HEK293 (cell line): Measurements from ENCODE around the gene REN.

Experiments
- CTCF ChIA-PET: fragments of 350-600 bp; formaldehyde crosslinking; extraction: SDS; loops from one replicate; lab custom pipeline; 2021; ENCODE audit warnings: antibody characterized with exemption; lab: Yijun Ruan, JAX
- POLR2A ChIA-PET: fragments of 300-600 bp; formaldehyde crosslinking; extraction: SDS; loops from one replicate; lab custom pipeline; 2020; ENCODE audit warnings: antibody characterized with exemption, inconsistent platforms; lab: Yijun Ruan, JAX
- H3K27ac ChIP-seq: fragments of 200-500 bp; sonication (Bioruptor generic); 2 replicates; pipeline ENCODE4 v1.5.1; 2014; ENCODE audit warnings: low read depth, low read length, control low read depth, inconsistent platforms; ENCODE audit errors: extremely low read depth
- H3K36me3 ChIP-seq, 2 experiments: fragments of 200-500 bp in 1 of 2; sonication (Bioruptor generic) in 1 of 2; 1 replicate in 1 of 2; 2 replicates in 1 of 2; pipeline ENCODE4 v1.5.1; 2014 to 2017; ENCODE audit warnings: inconsistent platforms in 2 of 2, low read length in 2 of 2; ENCODE audit not compliant: control insufficient read depth in 2 of 2, insufficient read depth in 1 of 2
- H3K4me1 ChIP-seq: fragments of 200-500 bp; sonication (Bioruptor generic); 2 replicates; pipeline ENCODE4 v1.5.1; 2014; ENCODE audit warnings: mild to moderate bottlenecking, low read length, inconsistent platforms; ENCODE audit not compliant: control insufficient read depth, insufficient read depth
- H3K4me3 ChIP-seq: 2 replicates; pipeline ENCODE4 v1.5.1; 2011; ENCODE audit warnings: low read depth, mild to moderate bottlenecking, control low read depth, low read length, moderate library complexity
- H3K9me3 ChIP-seq: fragments of 200-500 bp; sonication (Bioruptor generic); 2 replicates; pipeline ENCODE4 v1.5.1; 2014; ENCODE audit warnings: low read depth, low read length, inconsistent platforms; ENCODE audit not compliant: control insufficient read depth, insufficient read depth
- GLI2 ChIP-seq: fragments of 450-650 bp; formaldehyde crosslinking; IDR thresholded peaks from 2 replicates; pipeline ENCODE4; 2017; ENCODE audit warnings: missing biosample characterization, missing genetic modification characterization, low read depth, borderline replicate concordance
- GLIS1 ChIP-seq: fragments of 450-650 bp; formaldehyde crosslinking; IDR thresholded peaks from 2 replicates; pipeline ENCODE4 v1.5.1; 2016; ENCODE audit warnings: missing biosample characterization, missing genetic modification characterization
- HOXD13 ChIP-seq: sonication (generic); formaldehyde crosslinking; IDR thresholded peaks from 2 replicates; pipeline ENCODE4 v1.8.0; 2022; ENCODE audit warnings: missing genetic modification reagents, borderline replicate concordance
- SP2 ChIP-seq: fragments of 450-650 bp; formaldehyde crosslinking; IDR thresholded peaks from 2 replicates; pipeline ENCODE4 v1.5.1; 2016; ENCODE audit warnings: missing biosample characterization, missing genetic modification characterization
- YY2 ChIP-seq: fragments of 450-650 bp; formaldehyde crosslinking; IDR thresholded peaks from 2 replicates; pipeline ENCODE4 v1.5.1; 2016; ENCODE audit warnings: missing biosample characterization, missing genetic modification characterization
- ZBTB1 ChIP-seq: fragments of 450-650 bp; formaldehyde crosslinking; IDR thresholded peaks from 2 replicates; pipeline ENCODE4 v1.5.1; 2016; ENCODE audit warnings: missing biosample characterization, missing genetic modification characterization
- ZFP41 ChIP-seq: fragments of 450-650 bp; formaldehyde crosslinking; IDR thresholded peaks from 2 replicates; pipeline ENCODE4 v1.5.1; 2016; ENCODE audit warnings: missing biosample characterization, missing genetic modification characterization, borderline replicate concordance
- ZNF174 ChIP-seq: fragments of 450-650 bp; formaldehyde crosslinking; IDR thresholded peaks from 2 replicates; pipeline ENCODE4 v1.5.0; 2017; ENCODE audit warnings: missing biosample characterization, mild to moderate bottlenecking, missing genetic modification characterization
- ZNF214 ChIP-seq: fragments of 450-650 bp; formaldehyde crosslinking; IDR thresholded peaks from 2 replicates; pipeline ENCODE4 v1.5.1; 2017; ENCODE audit warnings: missing biosample characterization, mild to moderate bottlenecking, missing genetic modification characterization, borderline replicate concordance
- ZNF221 ChIP-seq: fragments of 450-650 bp; formaldehyde crosslinking; IDR thresholded peaks from 2 replicates; pipeline ENCODE4 v1.5.1; 2017; ENCODE audit warnings: missing biosample characterization, missing genetic modification characterization, borderline replicate concordance
- ZNF248 ChIP-seq: fragments of 450-650 bp; formaldehyde crosslinking; IDR thresholded peaks from 2 replicates; pipeline ENCODE4 v1.5.1; 2017; ENCODE audit warnings: missing biosample characterization, missing genetic modification characterization
- ZNF510 ChIP-seq: fragments of 450-650 bp; formaldehyde crosslinking; IDR thresholded peaks from 2 replicates; pipeline ENCODE4 v1.5.1; 2018; ENCODE audit warnings: mild to moderate bottlenecking, missing genetic modification characterization, missing biosample characterization; ENCODE audit not compliant: insufficient replicate concordance
- ZNF561 ChIP-seq: fragments of 450-650 bp; IDR thresholded peaks from 2 replicates; pipeline ENCODE4 v1.5.1; 2018; ENCODE audit warnings: missing biosample characterization, missing genetic modification characterization, borderline replicate concordance
- ZNF707 ChIP-seq: fragments of 450-650 bp; formaldehyde crosslinking; IDR thresholded peaks from 2 replicates; pipeline ENCODE4 v1.5.1; 2016; ENCODE audit warnings: missing biosample characterization, missing genetic modification characterization
- TF ChIP-seq, protein P1 (sequence below): fragments of 450-650 bp; formaldehyde crosslinking; IDR thresholded peaks from 2 replicates; pipeline ENCODE4 v1.5.1; 2016; ENCODE audit warnings: missing biosample characterization, missing genetic modification characterization, borderline replicate concordance
- TF ChIP-seq, protein P2 (sequence below): fragments of 450-650 bp; formaldehyde crosslinking; IDR thresholded peaks from 2 replicates; pipeline ENCODE4 v1.5.1; 2016; ENCODE audit warnings: missing biosample characterization, missing genetic modification characterization, borderline replicate concordance
- TF ChIP-seq, protein P3 (sequence below): fragments of 450-650 bp; formaldehyde crosslinking; IDR thresholded peaks from 2 replicates; pipeline ENCODE4 v1.5.1; 2016; ENCODE audit warnings: missing biosample characterization, missing genetic modification characterization
- TF ChIP-seq, protein P4 (sequence below): fragments of 450-650 bp; formaldehyde crosslinking; IDR thresholded peaks from 2 replicates; pipeline ENCODE4 v1.5.1; 2016; ENCODE audit warnings: missing biosample characterization, missing genetic modification characterization
- TF ChIP-seq, protein P5 (sequence below): fragments of 450-650 bp; formaldehyde crosslinking; IDR thresholded peaks from 2 replicates; pipeline ENCODE4 v1.5.1; 2016; ENCODE audit warnings: missing biosample characterization, missing genetic modification characterization, borderline replicate concordance
- TF ChIP-seq, protein P6 (sequence below): fragments of 450-650 bp; formaldehyde crosslinking; IDR thresholded peaks from 2 replicates; pipeline ENCODE4 v1.5.1; 2016; ENCODE audit warnings: missing biosample characterization, missing genetic modification characterization

Gene REN

DNA sequence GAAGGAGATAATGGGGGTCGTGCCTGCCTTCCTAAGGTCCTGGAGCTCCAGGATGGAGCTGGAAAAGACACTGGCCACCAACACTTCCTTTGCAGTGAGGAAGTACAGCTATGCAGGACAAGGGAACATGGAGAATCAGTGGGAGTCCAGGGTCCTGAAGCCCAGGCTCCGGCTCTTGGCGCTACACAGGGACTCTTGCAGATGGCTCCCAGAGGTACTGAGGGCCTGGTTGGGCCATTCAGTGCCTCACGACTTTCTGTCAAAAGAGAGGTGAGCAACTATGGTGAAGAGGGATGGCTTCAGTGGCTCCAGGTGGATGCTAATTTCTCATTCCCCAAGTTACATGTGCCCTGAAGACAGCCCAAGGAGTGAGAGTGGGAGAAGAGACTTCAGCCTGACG is 12.5 kb downstream of the REN start:
- ChIA-PET CTCF (interaction anchor here (1.0 to 2.1 kb wide), 3 partner anchors 10 to 51 kb away, joined by 3 to 9 read pairs (median 3); no protein-coding TSS in a partner anchor), POLR2A (no interaction called here)
- Histone ChIP-seq H3K27ac (no peak overlapping the region), H3K4me1 (peaks cover 3% of the 10 kb centered on the region), H3K9me3 (no peaks in the 10 kb centered on the region), H3K4me3 (no peak overlapping the region), H3K36me3 (no peaks in the 10 kb centered on the region)
- TF ChIP-seq, protein P1, sequence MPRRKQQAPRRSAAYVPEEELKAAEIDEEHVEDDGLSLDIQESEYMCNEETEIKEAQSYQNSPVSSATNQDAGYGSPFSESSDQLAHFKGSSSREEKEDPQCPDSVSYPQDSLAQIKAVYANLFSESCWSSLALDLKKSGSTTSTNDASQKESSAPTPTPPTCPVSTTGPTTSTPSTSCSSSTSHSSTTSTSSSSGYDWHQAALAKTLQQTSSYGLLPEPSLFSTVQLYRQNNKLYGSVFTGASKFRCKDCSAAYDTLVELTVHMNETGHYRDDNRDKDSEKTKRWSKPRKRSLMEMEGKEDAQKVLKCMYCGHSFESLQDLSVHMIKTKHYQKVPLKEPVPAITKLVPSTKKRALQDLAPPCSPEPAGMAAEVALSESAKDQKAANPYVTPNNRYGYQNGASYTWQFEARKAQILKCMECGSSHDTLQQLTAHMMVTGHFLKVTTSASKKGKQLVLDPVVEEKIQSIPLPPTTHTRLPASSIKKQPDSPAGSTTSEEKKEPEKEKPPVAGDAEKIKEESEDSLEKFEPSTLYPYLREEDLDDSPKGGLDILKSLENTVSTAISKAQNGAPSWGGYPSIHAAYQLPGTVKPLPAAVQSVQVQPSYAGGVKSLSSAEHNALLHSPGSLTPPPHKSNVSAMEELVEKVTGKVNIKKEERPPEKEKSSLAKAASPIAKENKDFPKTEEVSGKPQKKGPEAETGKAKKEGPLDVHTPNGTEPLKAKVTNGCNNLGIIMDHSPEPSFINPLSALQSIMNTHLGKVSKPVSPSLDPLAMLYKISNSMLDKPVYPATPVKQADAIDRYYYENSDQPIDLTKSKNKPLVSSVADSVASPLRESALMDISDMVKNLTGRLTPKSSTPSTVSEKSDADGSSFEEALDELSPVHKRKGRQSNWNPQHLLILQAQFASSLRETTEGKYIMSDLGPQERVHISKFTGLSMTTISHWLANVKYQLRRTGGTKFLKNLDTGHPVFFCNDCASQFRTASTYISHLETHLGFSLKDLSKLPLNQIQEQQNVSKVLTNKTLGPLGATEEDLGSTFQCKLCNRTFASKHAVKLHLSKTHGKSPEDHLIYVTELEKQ (tag by site-specific recombination), result no peak
- TF ChIP-seq ZNF510 (tag by site-specific recombination), result no peak
- TF ChIP-seq SP2, result no peak
- TF ChIP-seq, protein P2, sequence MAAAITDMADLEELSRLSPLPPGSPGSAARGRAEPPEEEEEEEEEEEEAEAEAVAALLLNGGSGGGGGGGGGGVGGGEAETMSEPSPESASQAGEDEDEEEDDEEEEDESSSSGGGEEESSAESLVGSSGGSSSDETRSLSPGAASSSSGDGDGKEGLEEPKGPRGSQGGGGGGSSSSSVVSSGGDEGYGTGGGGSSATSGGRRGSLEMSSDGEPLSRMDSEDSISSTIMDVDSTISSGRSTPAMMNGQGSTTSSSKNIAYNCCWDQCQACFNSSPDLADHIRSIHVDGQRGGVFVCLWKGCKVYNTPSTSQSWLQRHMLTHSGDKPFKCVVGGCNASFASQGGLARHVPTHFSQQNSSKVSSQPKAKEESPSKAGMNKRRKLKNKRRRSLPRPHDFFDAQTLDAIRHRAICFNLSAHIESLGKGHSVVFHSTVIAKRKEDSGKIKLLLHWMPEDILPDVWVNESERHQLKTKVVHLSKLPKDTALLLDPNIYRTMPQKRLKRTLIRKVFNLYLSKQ (tag by site-specific recombination), result no peak
- TF ChIP-seq ZNF214 (tag by site-specific recombination), result no peak
- no peak for TF ChIP-seq ZNF174 (tag by site-specific recombination)
- TF ChIP-seq GLI2 (tag by site-specific recombination), result no peak
- no peak for TF ChIP-seq YY2 (tag by site-specific recombination)
- no peak for TF ChIP-seq ZNF248 (tag by site-specific recombination)
- TF ChIP-seq ZBTB1, result no peak
- TF ChIP-seq ZNF221 (tag by site-specific recombination), result no peak
- TF ChIP-seq ZNF707 (tag by site-specific recombination), result no peak
- TF ChIP-seq, protein P3, sequence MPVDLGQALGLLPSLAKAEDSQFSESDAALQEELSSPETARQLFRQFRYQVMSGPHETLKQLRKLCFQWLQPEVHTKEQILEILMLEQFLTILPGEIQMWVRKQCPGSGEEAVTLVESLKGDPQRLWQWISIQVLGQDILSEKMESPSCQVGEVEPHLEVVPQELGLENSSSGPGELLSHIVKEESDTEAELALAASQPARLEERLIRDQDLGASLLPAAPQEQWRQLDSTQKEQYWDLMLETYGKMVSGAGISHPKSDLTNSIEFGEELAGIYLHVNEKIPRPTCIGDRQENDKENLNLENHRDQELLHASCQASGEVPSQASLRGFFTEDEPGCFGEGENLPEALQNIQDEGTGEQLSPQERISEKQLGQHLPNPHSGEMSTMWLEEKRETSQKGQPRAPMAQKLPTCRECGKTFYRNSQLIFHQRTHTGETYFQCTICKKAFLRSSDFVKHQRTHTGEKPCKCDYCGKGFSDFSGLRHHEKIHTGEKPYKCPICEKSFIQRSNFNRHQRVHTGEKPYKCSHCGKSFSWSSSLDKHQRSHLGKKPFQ (tag by site-specific recombination), result no peak
- TF ChIP-seq ZNF561 (tag by site-specific recombination), result no peak
- TF ChIP-seq, protein P4, sequence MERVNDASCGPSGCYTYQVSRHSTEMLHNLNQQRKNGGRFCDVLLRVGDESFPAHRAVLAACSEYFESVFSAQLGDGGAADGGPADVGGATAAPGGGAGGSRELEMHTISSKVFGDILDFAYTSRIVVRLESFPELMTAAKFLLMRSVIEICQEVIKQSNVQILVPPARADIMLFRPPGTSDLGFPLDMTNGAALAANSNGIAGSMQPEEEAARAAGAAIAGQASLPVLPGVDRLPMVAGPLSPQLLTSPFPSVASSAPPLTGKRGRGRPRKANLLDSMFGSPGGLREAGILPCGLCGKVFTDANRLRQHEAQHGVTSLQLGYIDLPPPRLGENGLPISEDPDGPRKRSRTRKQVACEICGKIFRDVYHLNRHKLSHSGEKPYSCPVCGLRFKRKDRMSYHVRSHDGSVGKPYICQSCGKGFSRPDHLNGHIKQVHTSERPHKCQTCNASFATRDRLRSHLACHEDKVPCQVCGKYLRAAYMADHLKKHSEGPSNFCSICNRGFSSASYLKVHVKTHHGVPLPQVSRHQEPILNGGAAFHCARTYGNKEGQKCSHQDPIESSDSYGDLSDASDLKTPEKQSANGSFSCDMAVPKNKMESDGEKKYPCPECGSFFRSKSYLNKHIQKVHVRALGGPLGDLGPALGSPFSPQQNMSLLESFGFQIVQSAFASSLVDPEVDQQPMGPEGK (tag by site-specific recombination), result no peak
- no peak for TF ChIP-seq HOXD13 (CRISPR knock-in tag)
- TF ChIP-seq, protein P5, sequence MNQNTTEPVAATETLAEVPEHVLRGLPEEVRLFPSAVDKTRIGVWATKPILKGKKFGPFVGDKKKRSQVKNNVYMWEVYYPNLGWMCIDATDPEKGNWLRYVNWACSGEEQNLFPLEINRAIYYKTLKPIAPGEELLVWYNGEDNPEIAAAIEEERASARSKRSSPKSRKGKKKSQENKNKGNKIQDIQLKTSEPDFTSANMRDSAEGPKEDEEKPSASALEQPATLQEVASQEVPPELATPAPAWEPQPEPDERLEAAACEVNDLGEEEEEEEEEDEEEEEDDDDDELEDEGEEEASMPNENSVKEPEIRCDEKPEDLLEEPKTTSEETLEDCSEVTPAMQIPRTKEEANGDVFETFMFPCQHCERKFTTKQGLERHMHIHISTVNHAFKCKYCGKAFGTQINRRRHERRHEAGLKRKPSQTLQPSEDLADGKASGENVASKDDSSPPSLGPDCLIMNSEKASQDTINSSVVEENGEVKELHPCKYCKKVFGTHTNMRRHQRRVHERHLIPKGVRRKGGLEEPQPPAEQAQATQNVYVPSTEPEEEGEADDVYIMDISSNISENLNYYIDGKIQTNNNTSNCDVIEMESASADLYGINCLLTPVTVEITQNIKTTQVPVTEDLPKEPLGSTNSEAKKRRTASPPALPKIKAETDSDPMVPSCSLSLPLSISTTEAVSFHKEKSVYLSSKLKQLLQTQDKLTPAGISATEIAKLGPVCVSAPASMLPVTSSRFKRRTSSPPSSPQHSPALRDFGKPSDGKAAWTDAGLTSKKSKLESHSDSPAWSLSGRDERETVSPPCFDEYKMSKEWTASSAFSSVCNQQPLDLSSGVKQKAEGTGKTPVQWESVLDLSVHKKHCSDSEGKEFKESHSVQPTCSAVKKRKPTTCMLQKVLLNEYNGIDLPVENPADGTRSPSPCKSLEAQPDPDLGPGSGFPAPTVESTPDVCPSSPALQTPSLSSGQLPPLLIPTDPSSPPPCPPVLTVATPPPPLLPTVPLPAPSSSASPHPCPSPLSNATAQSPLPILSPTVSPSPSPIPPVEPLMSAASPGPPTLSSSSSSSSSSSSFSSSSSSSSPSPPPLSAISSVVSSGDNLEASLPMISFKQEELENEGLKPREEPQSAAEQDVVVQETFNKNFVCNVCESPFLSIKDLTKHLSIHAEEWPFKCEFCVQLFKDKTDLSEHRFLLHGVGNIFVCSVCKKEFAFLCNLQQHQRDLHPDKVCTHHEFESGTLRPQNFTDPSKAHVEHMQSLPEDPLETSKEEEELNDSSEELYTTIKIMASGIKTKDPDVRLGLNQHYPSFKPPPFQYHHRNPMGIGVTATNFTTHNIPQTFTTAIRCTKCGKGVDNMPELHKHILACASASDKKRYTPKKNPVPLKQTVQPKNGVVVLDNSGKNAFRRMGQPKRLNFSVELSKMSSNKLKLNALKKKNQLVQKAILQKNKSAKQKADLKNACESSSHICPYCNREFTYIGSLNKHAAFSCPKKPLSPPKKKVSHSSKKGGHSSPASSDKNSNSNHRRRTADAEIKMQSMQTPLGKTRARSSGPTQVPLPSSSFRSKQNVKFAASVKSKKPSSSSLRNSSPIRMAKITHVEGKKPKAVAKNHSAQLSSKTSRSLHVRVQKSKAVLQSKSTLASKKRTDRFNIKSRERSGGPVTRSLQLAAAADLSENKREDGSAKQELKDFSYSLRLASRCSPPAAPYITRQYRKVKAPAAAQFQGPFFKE, result no peak
- TF ChIP-seq GLIS1 (tag by site-specific recombination), result no peak
- TF ChIP-seq, protein P6, sequence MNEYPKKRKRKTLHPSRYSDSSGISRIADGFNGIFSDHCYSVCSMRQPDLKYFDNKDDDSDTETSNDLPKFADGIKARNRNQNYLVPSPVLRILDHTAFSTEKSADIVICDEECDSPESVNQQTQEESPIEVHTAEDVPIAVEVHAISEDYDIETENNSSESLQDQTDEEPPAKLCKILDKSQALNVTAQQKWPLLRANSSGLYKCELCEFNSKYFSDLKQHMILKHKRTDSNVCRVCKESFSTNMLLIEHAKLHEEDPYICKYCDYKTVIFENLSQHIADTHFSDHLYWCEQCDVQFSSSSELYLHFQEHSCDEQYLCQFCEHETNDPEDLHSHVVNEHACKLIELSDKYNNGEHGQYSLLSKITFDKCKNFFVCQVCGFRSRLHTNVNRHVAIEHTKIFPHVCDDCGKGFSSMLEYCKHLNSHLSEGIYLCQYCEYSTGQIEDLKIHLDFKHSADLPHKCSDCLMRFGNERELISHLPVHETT, result no peak
- no peak for TF ChIP-seq ZFP41 (tag by site-specific recombination)
